Stomach (tissue), 9 donors: ENCODE data around the gene ADD3. TPM values are rescaled to one million over a fixed set of nuclear protein-coding genes. Genes with fewer than 3 reads are reported as not detected.
A peak's percentile ranks its signal among the peaks of the same experiment; 100 is the strongest.

ENCODE experiments used
- DNase-seq, 2 donors: peaks; one replicate each; pipeline versions ENCODE4 v3.0.0 to v3.0.0-alpha.2; 2013 to 2019
- H3K27ac ChIP-seq, 5 donors: fragments of 200-600 bp in 4 of 5; sonication (generic) in 4 of 5; one replicate each; pipeline ENCODE4 v1.5.1; 2013 to 2019; ENCODE audit warnings: mild to moderate bottlenecking in 1 of 5, moderate library complexity in 1 of 5
- H3K27me3 ChIP-seq, 3 donors: fragments of 200-600 bp; sonication (generic); one replicate each; pipeline ENCODE4 v1.5.1; 2017 to 2019; ENCODE audit warnings: mixed run types in 1 of 3
- H3K36me3 ChIP-seq, 4 donors: fragments of 200-600 bp; sonication (generic); 1 replicate in 3 of 4; 2 replicates in 1 of 4; pipeline ENCODE4 v1.5.1; 2016 to 2019
- H3K4me1 ChIP-seq, 4 donors: fragments of 200-600 bp; sonication (generic); one replicate each; pipeline ENCODE4 v1.5.1; 2016 to 2019
- H3K4me3 ChIP-seq, 4 donors: fragments of 200-600 bp; sonication (generic) in 3 of 4; one replicate each; pipeline ENCODE4 v1.5.1; 2016 to 2019; ENCODE audit warnings: mild to moderate bottlenecking in 1 of 4
- H3K9me3 ChIP-seq, 4 donors: fragments of 200-600 bp; sonication (generic); one replicate each; pipeline ENCODE4 v1.5.1; 2016 to 2019
- CTCF ChIP-seq, 7 experiments: fragments of 450-650 bp in 4 of 7; fragments of 200-600 bp in 3 of 7; sonication (generic) in 3 of 7; IDR thresholded peaks; one replicate each; pipeline ENCODE4 v1.5.1; 2016 to 2019; ENCODE audit warnings: antibody characterized with exemption in 7 of 7, control low read depth in 2 of 7, mild to moderate bottlenecking in 1 of 7
- EP300 ChIP-seq: sonication (generic); formaldehyde crosslinking; IDR thresholded peaks from one replicate; pipeline ENCODE4 v1.6.1; 2017; ENCODE audit warnings: antibody characterized with exemption
- POLR2A ChIP-seq, 4 donors: fragments of 450-650 bp; IDR thresholded peaks; one replicate each; pipeline ENCODE4 v1.6.1; 2016; ENCODE audit warnings: antibody characterized with exemption in 4 of 4, control low read depth in 2 of 4, mild to moderate bottlenecking in 1 of 4, moderate library complexity in 1 of 4
- POLR2AphosphoS5 ChIP-seq, 3 donors: sonication (generic); formaldehyde crosslinking; IDR thresholded peaks; one replicate each; pipeline ENCODE4 v1.6.1; 2016; ENCODE audit warnings: antibody characterized with exemption in 3 of 3
- WGBS, 5 donors: extraction: QIAGEN DNeasy Blood & Tissue Kit in 3 of 5; methylation state at CpG; one replicate each; pipeline versions ENCODE4 v1.1.5 to v1.1.7; 2013 to 2018; 5-methylcytosine and 5-hydroxymethylcytosine counted together
- intact Hi-C: fragments of 100-400 bp; cut with DNase I; formaldehyde crosslinking; loops from one replicate; pipeline ENCODE4 v1.15.1; 2023; ENCODE audit warnings: low total_unique reads
- polyA plus RNA-seq, 3 donors: library from polyadenylated mRNA; stranded (reverse); fragments of 200-250 nt; gene quantifications; one replicate each; pipeline ENCODE4 v1.2.3, GENCODE V29; 2013
- total RNA-seq, 5 donors: library from RNA; depleted of rRNA; stranded (reverse); fragments of >200 nt; gene quantifications; one replicate each; pipeline versions ENCODE4 v1.1.0 to v1.2.3, GENCODE V29; 2014 to 2016
- donor health status: healthy with polysubstance abuse.
- donor health status: Bipolar disorder and iron deficiency.
- donor health status: healthy.

The ADD3 gene
- total and polyA plus RNA-seq, 8 donors = 22.9 to 600 (median 80.3) TPM

GRCh38 chr10:110067960-110068770 is 60.4 kb downstream of the ADD3 start:
- Histone ChIP-seq H3K27me3 (no peaks in the 10 kb centered on the region), H3K36me3 (no peaks in the 10 kb centered on the region), H3K9me3 (no peaks in the 10 kb centered on the region), H3K4me3 (no peak overlapping the region), H3K27ac (peak overlapping the region in 4 of 5 donors; percentile 36 to 81 (median 58)), H3K4me1 (peaks cover 6 to 69% (median 40%) of the 10 kb centered on the region in 4 donors)
- peak in 1 of 2 donors; percentile 55 for DNase-seq
- 26 to 37% (median 36%) methylated on average over 4 to 5 of the region's 5 CpGs for WGBS, 5 donors
- TF ChIP-seq POLR2AphosphoS5 (IDR thresholded peaks at IDR 0.05) (no peak), POLR2A (IDR thresholded peaks at IDR 0.05) (no peak), CTCF (IDR thresholded peaks at IDR 0.05) (no peak), EP300 (no peak)
- intact Hi-C loops = no loop called here

- intact Hi-C loops = no loop called here
Observed at GRCh38 chr10:110068780-110069179, 61.0 kb downstream of the ADD3 start.

GRCh38 chr10:110069502-110069982 is 61.8 kb downstream of the ADD3 start:
- peak in 1 of 2 donors; percentile 55 for DNase-seq
- Histone ChIP-seq H3K4me1 (peaks cover 12 to 76% (median 47%) of the 10 kb centered on the region in 4 donors), H3K36me3 (no peaks in the 10 kb centered on the region), H3K27me3 (no peaks in the 10 kb centered on the region), H3K9me3 (no peaks in the 10 kb centered on the region), H3K4me3 (no peak overlapping the region), H3K27ac (peak overlapping the region in 4 of 5 donors; percentile 16 to 81 (median 58))
- no peak for TF ChIP-seq POLR2A (IDR thresholded peaks at IDR 0.05)
- no peak for TF ChIP-seq CTCF (IDR thresholded peaks at IDR 0.05)
- no peak for TF ChIP-seq EP300
- WGBS, 5 donors = 9 to 27% (median 18%) methylated on average over 1 of the region's 1 CpG
- intact Hi-C loops = no loop called here

More at GRCh38 chr10:110068780-110069179, 61.0 kb downstream of the ADD3 start:
- Histone ChIP-seq H3K9me3 (no peaks in the 10 kb centered on the region), H3K27me3 (no peaks in the 10 kb centered on the region), H3K4me1 (peaks cover 6 to 75% (median 43%) of the 10 kb centered on the region in 4 donors), H3K27ac (peak overlapping the region in 4 of 5 donors; percentile 36 to 81 (median 58)), H3K4me3 (no peak overlapping the region), H3K36me3 (no peaks in the 10 kb centered on the region)
- no peak for DNase-seq
- no peak for TF ChIP-seq CTCF (IDR thresholded peaks at IDR 0.05)
- no peak for TF ChIP-seq POLR2AphosphoS5 (IDR thresholded peaks at IDR 0.05)
- TF ChIP-seq POLR2A (IDR thresholded peaks at IDR 0.05) = no peak
- TF ChIP-seq EP300 = no peak
- WGBS, 5 donors = 73 to 80% (median 76%) methylated on average over 7 of the region's 7 CpGs

- TF ChIP-seq POLR2AphosphoS5 (IDR thresholded peaks at IDR 0.05) = no peak
- TF ChIP-seq POLR2A (IDR thresholded peaks at IDR 0.05) = no peak
- TF ChIP-seq CTCF (IDR thresholded peaks at IDR 0.05) = no peak
- no peak for TF ChIP-seq EP300
- no peaks in the 10 kb centered on the region for H3K27me3 ChIP-seq
- intact Hi-C loops = no loop called here
- peaks cover 39 to 92% (median 71%) of the 10 kb centered on the region in 4 donors for H3K4me1 ChIP-seq
- H3K9me3 ChIP-seq = no peaks in the 10 kb centered on the region
- peak overlapping the region in 4 of 5 donors; percentile 13 to 88 (median 26) for H3K27ac ChIP-seq
- H3K4me3 ChIP-seq = no peak overlapping the region
- WGBS, 5 donors = 69 to 80% (median 78%) methylated on average over 2 of the region's 2 CpGs
- DNase-seq = no peak
- no peaks in the 10 kb centered on the region for H3K36me3 ChIP-seq
Observed at GRCh38 chr10:110073896-110074295, 66.1 kb downstream of the ADD3 start.
